Stimulated activated naive CD4-positive, alpha-beta T cell treated with Interleukin-2 at 50 U/mL for 16 hours (primary cell): ENCODE measurements around the gene NEDD8.

Source experiments
- DNase-seq: peaks from one replicate; lab custom pipeline; 2025; lab: John Stamatoyannopoulos, UW

The NEDD8 gene

DNA sequence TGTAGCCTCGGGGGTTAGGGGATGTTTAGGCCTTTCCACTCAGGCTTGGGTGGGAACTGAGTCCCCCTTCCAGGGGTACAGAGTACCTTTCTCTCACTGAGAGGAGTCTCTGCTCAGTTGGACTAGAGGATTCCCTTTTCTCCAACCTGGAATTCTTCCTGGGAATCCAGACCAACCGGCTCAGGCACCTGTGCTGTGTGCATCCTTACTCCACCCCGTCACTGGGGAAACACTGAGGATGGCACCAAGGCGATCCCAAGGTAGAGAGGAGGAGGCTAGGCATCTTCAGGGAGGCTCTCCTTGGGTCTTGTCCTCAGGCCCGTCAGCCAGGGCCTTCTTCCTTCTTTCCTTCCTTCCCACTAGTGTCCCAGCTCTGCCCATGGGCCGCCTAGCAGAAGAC, 31.7 kb upstream of the NEDD8 start:
- DNase-seq, result no peak

DNA sequence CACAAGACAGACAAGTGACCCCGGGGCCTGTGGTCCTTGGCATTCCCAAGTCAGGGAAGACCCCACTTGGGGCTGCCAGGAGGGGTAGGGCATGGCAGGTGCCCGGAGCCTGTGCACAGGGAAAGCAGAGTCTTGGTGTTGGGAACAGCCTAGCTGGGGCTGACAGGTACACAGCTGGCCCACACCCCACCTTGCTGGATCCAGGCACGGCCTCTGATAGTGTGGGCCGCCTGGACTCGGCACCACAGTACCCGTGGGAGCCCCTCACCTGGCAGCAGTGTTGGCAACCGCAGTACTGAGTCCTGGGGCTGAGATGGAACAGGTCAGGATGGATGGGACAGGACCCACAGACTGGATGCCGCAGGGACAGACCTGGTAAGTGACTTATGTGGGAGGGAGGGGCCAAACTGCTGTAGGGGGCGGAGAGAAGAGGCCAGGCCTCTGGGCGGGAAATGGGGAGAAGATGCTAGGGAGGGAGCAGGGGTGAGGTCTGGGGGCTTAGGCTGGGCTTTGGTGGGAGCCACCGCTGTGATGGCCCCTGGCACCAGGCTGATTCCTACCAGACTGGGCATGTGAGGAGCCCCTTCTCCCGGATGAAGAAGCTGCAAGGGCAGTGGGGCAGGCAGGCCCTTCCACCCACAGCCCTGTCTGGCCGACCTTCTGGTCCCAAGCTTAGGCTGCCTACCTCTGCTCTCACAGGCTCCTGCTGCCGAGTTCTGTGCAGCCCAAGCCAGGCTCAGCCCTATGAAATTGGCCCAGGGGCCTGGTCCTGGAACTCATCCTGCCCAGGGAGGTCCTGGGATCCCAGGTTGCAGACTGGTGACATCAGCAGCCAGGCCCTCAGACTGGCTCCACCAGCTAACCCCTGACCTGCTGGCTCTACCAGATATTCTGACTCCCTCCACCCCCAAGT, 30.9 kb upstream of the NEDD8 start, which contains the start of gene TGM1:
TGM1 (minus strand) TSS at position 357 of the 913 bp plus-strand sequence. CDS start 825 bp downstream, outside the sequence.
- DNase-seq, result no peak

DNA sequence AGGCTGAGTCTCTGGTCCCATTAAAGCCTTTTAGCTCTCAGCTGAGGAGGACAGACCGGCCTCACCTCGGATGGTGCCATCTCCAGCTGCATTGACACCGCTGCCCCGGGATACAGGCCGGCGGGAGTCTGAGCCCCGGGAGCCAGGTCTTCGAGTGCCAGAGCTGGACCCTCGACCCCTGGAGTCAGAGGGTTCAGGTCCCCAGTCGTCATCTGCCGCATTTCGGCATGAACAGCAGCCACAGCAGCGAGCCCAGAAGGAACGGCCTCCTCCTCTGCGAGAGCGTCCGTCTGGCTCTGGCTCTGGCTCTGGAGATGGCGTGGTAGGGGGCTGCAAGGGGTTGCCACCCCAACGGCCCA, 29.8 kb upstream of the NEDD8 start:
- no peak for DNase-seq

- no peak for DNase-seq
These were observed 29.2 kb upstream of the NEDD8 start for GRCh38 chr14:24261256-24261968.

- DNase-seq, result no peak
These were observed 28.6 kb upstream of the NEDD8 start for GRCh38 chr14:24260780-24261157.

DNA sequence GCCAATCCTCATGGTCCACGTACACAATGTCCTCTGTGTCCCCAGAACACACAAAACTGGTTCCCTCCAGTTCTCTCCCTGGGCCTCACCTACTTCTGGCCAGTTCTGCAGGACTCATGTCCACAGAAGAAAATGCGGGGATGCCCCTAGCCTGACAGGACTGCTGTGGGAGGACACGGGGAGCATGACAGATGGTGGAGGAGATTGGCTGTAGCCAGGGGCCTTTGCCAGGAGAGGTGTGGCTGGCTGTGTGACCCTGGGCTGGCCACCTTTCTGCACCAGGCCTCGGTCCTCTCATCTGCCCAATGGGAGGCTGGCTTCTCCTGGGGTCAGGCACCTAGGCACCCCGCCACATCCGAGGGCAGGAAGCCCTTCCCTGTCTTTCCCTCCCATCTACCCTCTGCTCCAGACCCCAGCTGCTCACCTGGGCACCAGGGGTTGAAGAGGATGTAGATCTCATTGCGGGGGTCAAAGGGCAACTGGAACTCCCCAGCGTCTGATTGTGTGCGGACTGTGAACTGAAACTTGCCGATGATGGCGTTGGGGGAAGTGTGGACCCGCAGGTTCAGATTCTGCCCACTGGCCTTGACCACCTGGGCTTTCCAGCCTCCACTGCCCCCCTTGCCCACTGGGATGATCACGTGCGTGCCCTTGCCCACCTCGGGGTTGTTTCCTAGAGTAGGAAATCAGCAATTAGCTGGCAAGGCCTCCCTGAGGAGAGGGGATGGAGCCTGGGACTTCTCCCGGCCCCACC, 28.0 kb upstream of the NEDD8 start:
- no peak for DNase-seq

GRCh38 chr14:24259282-24260025, 27.3 kb upstream of the NEDD8 start:
- no peak for DNase-seq

DNA sequence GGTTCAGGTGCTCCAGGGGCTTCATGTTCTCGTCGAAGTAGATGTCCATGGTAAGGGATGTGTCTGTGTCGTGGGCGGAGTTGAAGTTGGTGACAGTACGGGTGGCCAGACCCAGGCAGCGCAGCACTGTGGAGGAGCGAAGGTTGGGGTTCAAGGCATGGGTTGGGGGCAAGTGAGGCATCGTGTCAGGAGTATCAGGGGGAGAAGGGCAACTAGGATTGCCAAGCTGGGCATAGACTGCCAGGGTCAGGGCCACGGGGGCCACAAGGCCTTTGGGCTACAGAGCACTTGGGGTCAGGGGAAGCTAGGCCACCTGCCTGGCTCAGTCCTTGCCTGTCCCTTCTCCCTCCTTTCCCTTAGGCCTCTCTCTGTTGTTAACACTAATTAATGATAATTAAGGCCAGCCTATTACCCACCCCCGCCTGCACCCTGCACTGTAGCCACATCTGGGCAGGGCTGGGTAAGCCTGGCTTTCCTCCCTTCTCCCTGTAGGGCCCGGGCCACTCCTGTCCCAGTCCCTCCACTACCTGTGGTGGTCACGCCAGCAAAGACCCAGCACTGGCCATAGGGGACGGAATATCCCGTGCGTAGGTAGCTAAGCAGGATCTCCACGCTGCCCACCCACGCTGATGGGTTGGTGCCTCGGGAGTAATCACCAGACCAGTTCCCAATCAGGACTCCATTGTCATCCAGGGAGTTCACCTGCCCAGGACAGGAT, 26.5 kb upstream of the NEDD8 start:
- DNase-seq, result no peak

- no peak for DNase-seq
These were observed 26.0 kb upstream of the NEDD8 start for GRCh38 chr14:24258119-24258518.

DNA sequence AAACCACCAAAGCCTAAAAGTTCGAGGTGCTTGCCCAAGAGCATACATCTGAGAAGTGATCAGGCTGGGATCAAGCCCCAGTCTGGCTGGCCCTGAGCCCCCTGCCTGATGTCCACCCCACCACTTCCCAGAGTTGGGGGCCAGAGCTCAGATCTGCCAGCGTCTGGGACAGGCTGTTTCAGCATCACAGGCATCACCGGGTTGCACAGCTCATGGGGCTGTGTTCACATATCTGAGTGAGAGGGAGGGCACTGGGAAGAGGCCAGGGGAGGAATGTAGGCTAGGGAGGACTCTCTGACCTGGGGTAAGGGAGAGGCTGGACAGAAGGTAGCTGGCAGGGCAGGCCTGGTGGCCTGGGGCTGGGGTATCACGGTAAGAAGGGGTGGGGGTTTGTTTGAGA, 24.8 kb upstream of the NEDD8 start:
- DNase-seq, result no peak

DNA sequence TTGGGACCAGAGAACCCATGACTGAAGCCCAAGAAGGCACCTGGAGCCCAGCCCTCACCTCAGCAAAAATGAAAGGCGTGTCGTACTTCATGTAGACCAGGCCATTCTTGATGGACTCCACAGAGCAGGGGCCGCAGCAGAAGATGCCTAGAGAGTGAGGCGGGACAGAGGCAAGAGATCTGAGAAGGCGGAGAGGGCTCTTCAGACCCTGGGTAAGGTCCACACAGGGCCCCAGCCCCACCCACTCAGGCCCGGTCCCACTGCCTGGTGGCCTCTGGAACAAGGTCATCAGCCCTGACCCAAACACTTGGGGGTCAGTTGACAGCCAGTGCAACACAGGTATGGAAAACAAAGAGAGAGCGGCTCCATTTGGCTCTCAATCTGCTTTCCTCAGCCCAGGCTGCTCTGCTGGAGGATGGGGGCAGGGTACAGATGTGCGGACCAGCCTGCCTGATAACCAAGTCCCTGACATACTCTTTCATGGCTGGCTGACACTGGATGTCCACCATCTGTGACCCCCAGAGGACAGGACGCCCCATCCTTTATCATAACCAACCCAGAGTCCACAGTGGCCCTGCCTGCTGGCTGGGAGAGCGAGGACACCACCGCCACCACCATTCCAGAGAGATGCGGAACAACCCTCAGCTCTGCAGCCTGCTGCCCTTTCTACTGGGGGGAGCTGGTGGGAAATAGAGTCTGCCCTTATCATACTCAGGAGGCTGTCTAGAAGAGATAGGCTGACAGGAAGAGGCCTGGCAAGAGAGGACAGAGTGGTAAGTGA, 24.0 kb upstream of the NEDD8 start:
- no peak for DNase-seq

- DNase-seq, result no peak
These were observed 23.3 kb upstream of the NEDD8 start for GRCh38 chr14:24255438-24255837.

DNA sequence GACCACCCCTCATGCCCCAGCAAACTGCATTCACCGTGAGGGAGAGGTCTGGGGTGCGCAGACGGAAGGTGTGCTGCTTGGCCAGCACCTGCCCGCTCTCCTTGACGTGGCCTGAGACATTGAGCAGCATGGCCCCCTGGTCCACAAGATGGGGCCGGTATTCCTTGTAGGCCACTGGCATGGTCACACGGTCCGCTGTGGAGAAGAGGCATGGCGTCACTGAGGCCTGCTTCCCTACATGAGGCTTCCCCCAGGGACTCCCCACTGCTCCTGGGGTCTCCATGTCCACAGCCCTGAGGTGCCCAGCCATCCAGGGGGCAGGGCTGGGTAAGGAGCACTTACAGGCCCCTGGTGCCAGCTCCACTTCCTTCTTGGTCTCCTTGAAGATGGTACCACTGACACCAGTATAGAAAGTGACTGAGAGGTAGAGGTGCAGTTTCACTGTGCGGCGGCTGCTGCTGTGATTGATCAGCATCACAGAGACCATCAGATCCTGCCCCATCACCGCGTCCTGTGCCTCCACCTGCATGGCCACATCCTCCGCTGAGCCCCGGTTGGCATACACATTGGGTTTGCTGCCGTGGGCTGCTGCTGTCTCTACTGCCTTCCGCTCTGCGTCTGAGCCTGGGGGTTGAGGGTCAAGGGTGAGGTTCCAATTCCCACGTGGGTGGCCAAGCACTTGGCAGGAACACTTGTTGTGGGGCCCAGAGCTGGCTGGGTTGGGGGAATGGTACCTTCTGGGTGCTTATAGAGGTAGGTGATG, 22.6 kb upstream of the NEDD8 start:
- DNase-seq, result no peak

DNA sequence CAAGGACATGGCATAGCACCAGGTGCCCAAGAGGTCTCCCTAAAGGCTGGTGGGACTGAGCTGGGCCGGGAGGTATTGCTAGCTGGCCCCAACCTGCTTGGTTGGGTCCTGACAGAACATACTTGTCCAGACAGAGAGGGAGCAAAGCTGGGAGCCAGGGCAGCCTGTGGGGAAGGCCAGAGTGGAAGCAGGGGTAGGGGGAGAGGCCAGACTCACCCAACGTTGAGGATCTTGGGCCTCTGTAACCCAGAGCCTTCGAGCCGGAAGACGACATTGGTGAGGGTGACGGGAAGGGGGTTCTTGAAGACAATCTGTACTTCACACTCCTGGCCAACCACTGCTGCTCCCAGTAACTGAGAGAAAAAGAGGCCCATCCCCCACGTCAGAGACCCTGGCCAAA, 21.8 kb upstream of the NEDD8 start:
- DNase-seq, result no peak

DNA sequence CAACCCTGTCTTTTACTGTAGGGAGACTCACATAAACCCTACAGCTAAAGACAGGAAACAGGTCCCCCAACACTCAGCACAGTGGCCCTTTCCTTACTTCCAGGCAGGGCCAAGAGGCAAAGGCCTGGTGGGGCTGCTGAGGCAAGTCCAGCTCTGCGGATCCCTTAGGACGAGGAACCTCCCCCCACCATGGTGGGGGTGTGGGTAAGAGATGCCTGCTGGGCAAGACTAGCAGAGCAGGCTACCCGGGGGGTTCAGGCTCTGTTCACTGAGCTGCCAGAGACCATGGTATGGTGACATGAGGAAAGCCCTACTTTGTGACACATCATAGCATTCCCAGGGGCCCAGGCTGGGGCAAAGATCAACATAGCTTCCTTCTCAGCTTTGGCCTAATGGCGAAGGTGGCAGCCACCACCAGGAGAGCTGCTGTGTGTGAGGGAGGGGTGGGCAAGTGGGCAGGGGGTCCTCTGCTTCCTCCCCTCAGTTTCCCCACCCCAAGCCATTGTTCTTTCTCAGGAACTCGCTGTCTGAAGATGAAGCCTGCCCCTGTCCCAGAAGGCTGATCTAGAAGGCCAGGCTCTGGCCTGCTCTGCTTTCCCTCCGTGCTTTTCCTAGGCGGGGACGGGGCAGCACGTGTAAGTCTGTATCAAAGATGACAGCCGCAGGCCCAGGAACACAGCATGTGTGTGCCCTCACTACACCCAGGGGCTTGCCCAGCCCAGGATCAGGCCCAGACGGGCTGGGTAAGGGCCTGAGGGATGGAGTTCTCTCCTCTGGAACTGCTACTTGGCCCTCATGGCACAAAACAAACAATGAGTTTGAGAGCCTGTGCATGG, 20.3 kb upstream of the NEDD8 start:
- DNase-seq, result no peak

DNA sequence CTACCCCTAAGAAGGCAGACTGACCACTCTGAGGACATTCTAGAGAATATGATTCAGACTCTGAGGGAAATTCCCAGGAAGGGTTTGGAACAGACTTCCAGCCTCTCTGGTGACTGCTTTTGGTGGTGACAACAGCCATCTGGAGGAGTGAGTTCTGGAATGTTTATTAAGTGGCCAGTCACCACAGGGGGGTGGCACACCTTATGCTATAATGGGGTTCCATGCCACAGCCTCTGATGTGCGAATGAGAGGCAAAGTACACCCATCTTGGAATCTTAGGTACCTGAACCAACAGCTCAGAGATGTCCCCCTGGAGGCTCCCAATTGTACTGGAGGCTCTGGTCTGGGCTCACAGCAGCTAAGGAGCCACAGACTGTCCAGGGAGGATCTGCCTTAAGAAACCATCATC, 19.7 kb upstream of the NEDD8 start:
- DNase-seq, result no peak

DNA sequence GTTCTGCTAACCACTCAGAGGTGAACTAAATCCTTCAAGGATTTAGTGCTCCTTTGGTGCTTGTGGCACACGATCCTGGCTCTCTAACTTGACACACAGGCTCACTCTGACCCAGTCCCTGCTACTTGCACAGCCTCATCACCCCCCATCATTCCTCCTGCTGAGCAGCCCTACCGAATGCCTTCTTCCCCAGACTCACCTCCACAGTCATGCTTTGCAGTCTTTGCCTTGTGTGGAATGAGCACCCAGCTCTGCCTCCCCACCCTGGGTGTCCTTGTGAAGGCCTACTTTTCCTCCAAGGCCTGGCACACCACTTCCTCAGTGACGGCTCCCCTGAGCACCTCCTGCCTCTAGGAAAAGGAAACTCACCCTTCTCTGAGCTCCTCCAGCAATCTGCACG, 18.2 kb upstream of the NEDD8 start:
- no peak for DNase-seq

DNA sequence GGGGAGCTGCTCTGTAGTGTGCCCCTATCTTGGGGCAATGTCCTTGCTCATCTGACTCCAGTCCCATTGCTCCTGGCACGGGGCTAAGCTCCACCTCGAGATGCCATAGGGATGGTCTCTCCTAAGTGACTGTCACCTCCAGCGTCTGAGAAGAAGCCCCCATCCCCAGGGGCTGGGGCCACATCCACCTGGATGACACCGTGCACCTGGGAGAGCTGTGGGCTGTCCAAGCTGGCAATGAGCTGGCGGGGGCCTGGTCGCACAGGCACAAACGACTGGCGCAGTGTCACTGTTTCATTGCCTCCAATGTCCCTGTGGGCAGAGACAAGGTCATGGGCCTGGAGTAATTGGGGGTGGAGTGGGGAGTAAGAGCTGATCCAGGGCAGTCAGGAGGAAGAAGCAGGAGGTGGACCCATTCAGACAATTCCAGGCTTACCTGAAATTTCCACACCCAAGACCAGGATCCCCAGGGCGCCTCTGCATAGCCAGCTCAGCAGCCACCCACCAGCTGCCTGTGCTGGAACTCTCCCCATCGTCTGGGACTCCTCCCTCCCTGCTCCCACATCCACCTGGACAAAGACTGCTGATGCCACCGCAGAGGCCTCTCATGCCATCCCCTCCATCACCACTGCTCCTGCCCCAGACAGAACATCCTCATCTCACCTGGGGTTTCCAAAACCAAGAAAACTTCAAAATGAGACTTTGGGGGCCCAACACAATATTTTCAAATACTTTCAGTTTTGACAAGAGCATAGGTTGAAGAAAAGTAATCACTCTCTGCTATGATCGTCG, 17.3 kb upstream of the NEDD8 start:
- DNase-seq, result no peak
